ENCODE data around the gene RP2. TPM values are rescaled to one million over a fixed set of nuclear protein-coding genes. Genes with fewer than 3 reads are reported as not detected.

The RP2 gene
- total RNA-seq (2022; extraction: Qiagen RNA extraction; ENCODE audit: low read depth), result 10.1 to 16.2 TPM (median 10.6 TPM) in 5 replicates

DNA sequence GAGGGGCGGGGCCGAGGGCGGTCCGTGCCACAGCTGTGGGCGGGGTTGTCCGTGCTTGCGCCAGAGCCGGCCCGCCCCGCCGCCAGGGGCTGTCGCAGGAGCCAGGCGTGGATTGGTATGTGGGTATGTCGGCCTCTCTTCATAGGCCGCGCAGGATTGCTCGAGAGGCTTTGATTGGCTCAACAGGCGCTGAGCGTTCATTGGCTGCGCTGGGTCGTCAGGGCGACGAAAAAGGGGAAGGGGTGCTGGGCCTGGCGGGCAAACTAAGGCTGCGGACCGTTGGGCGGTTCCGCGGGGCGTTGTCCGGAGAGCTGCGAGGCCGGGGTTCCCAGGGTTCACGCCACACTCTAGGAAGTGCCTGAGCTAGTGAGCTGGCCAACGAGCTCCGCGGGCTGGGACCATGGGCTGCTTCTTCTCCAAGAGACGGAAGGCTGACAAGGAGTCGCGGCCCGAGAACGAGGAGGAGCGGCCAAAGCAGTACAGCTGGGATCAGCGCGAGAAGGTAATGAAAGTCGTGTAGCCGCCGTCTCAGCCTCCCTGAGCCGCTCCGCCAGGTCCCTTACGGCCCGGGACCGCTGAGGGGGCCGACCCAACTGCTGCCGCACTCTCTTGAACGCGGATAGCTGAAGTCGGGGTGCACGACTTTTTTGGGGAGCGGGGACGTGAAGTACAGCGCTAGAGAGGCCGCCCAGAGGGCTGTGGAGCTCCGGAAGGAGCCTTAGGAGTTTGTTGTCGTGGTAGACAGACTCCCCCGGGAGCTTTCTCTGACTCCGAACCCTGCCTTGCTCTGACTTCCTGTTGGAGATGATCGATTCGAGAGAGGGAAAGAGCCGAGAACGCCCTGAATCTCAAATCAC lies at the start of gene RP2:
RP2 (plus strand) TSS at position 343 of the 857 bp plus-strand sequence; CDS start at position 401, 58 bp downstream.

DNA sequence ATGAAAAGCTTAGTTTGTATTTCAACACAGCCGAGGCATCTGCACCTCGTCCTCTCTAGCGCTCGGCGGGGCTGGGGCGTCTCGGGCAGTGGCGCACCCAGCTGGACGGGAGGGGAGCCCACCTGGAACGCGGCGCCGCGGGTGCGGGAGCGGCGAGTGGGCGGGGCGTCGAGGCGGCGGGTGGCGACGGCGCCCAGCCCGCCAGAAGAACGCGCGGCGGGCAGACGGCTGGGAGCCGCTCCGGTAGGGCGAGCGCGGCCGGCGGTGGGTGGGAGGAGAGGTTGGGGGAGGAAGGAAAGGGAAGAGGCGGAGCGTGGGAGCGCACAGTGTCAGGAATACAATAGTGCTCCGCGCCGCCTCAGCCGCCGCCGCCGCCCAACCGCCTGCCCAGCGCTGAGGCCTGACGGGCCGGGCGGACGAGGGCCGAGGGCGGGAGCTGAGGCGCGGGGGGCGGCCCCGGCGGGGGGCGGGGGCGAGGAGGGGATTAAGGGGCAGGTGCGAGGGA lies 75.3 kb downstream of the RP2 start, which contains the start of gene JADE3:
JADE3 (plus strand) TSS at position 324 of the 505 bp plus-strand sequence. CDS start 72,474 bp downstream, outside the sequence.

Other genes starting within 250 kb of the RP2 start
- 9.7 to 13.3 TPM (median 12.9 TPM) in 5 replicates for gene SLC9A7, start 77.9 kb upstream of the RP2 start, total RNA-seq (2022; extraction: Qiagen RNA extraction; ENCODE audit: low read depth)
- gene JADE3, start 75.4 kb downstream of the RP2 start, total RNA-seq (2022; extraction: Qiagen RNA extraction; ENCODE audit: low read depth), result 11.8 to 15.2 TPM (median 12.8 TPM) in 5 replicates
- gene RGN, start 241.4 kb downstream of the RP2 start, total RNA-seq (2022; extraction: Qiagen RNA extraction; ENCODE audit: low read depth), result 0.07 to 0.08 TPM in 2 of 5 replicates, not detected in the others